H1 (cell line): ENCODE results near the gene IL32. TPM values are rescaled to one million over a fixed set of nuclear protein-coding genes. Genes with fewer than 3 reads are reported as not detected.

ENCODE experiments used
- CTCF ChIA-PET: fragments of 300-600 bp; sonication (Branson Sonifier 250); formaldehyde crosslinking; loops from one replicate; lab custom pipeline; 2021; ENCODE audit not compliant: partially characterized antibody; lab: Charles Lee
- POLR2A ChIA-PET: fragments of 300-600 bp; sonication (Branson Sonifier 250); formaldehyde crosslinking; loops from one replicate; lab custom pipeline; 2021; ENCODE audit warnings: inconsistent platforms; ENCODE audit not compliant: partially characterized antibody; lab: Charles Lee
- DNase-seq, 2 experiments: peaks; one replicate each; pipeline versions ENCODE4 v3.0.0 to v3.0.0-alpha.2; 2010 to 2022; ENCODE audit warnings: low spot score in 2 of 2, low read depth in 1 of 2, mixed read lengths in 1 of 2
- FAIRE-seq: peaks from 2 replicates; lab custom pipeline; 2011; peaks lifted over from hg19 to GRCh38; lab: Jason Lieb, UNC
- H2AFZ ChIP-seq: 2 replicates; pipeline ENCODE4 v1.8.1; 2012; ENCODE audit warnings: low read length, inconsistent platforms
- H2AK5ac ChIP-seq: 2 replicates; pipeline ENCODE4 v1.6.1; 2013; ENCODE audit warnings: low read depth, low read length
- H2BK120ac ChIP-seq: replicated peaks from 2 replicates; pipeline ENCODE3; 2013; ENCODE audit warnings: low read depth, low read length, inconsistent platforms
- H2BK12ac ChIP-seq: 2 replicates; pipeline ENCODE4 v1.6.1; 2013; ENCODE audit warnings: low read depth, low read length
- H2BK15ac ChIP-seq: 2 replicates; pipeline ENCODE4 v1.6.1; 2013; ENCODE audit warnings: low read length
- H2BK20ac ChIP-seq: 2 replicates; pipeline ENCODE4 v1.6.1; 2013; ENCODE audit warnings: low read length
- H2BK5ac ChIP-seq: 2 replicates; pipeline ENCODE4 v1.6.1; 2013; ENCODE audit warnings: low read depth, low read length
- H3K14ac ChIP-seq: 2 replicates; pipeline ENCODE4 v1.6.1; 2013; ENCODE audit warnings: inconsistent platforms; ENCODE audit not compliant: insufficient read length
- H3K18ac ChIP-seq: 2 replicates; pipeline ENCODE4 v1.6.1; 2013; ENCODE audit warnings: low read length; ENCODE audit errors: extremely low read depth
- H3K23ac ChIP-seq: 2 replicates; pipeline ENCODE4 v1.6.1; 2013; ENCODE audit warnings: inconsistent platforms; ENCODE audit not compliant: insufficient read length
- H3K23me2 ChIP-seq: 2 replicates; pipeline ENCODE4 v1.6.1; 2013; ENCODE audit warnings: low read depth, low read length
- H3K27ac ChIP-seq: 2 replicates; pipeline ENCODE4 v1.6.1; 2011; ENCODE audit warnings: low read depth, low read length, inconsistent platforms
- H3K27me3 ChIP-seq, 4 experiments: replicated peaks in 1 of 4; 1 replicate in 1 of 4; 2 replicates in 3 of 4; pipeline versions ENCODE4 v1.6.1 to v1.8.1; 2011 to 2013; ENCODE audit warnings: low read length in 3 of 4, mild to moderate bottlenecking in 3 of 4, inconsistent platforms in 2 of 4, mixed read lengths in 2 of 4, moderate library complexity in 1 of 4; ENCODE audit not compliant: control insufficient read depth in 3 of 4, insufficient read depth in 3 of 4; ENCODE audit errors: extremely low read depth in 1 of 4
- H3K36me3 ChIP-seq, 4 experiments: 2 replicates each; pipeline versions ENCODE4 v1.6.1 to v1.8.1; 2011 to 2013; ENCODE audit warnings: mild to moderate bottlenecking in 4 of 4, low read length in 3 of 4, moderate library complexity in 2 of 4, control low read depth in 1 of 4, inconsistent platforms in 1 of 4; ENCODE audit not compliant: insufficient read depth in 4 of 4, control insufficient read depth in 2 of 4
- H3K4ac ChIP-seq: replicated peaks from 2 replicates; pipeline ENCODE3; 2013; ENCODE audit warnings: low read length, low read depth, mixed read lengths, inconsistent platforms; ENCODE audit not compliant: insufficient read length
- H3K4me1 ChIP-seq, 4 experiments: replicated peaks in 1 of 4; 1 replicate in 1 of 4; 2 replicates in 3 of 4; pipeline versions ENCODE4 v1.6.1 to v1.8.1; 2011 to 2013; ENCODE audit warnings: low read length in 3 of 4, inconsistent platforms in 2 of 4, mixed read lengths in 1 of 4; ENCODE audit not compliant: insufficient read depth in 4 of 4, control insufficient read depth in 3 of 4
- H3K4me2 ChIP-seq, 2 experiments: 2 replicates each; pipeline versions ENCODE4 v1.6.1 to v1.8.1; 2011 to 2013; ENCODE audit warnings: low read depth in 2 of 2, low read length in 2 of 2, control low read depth in 1 of 2, inconsistent platforms in 1 of 2, mild to moderate bottlenecking in 1 of 2; ENCODE audit not compliant: insufficient read depth in 1 of 2
- H3K4me3 ChIP-seq, 4 experiments: fragments of 200-600, 300-600 bp in 1 of 4; sonication (generic), shearing (Covaris generic), sonication (Bioruptor Twin) in 1 of 4; 2 replicates each; pipeline versions ENCODE4 v1.5.1 to v1.8.1; 2011 to 2016; ENCODE audit warnings: low read length in 4 of 4, low read depth in 3 of 4, control low read depth in 2 of 4, inconsistent platforms in 2 of 4, mild to moderate bottlenecking in 2 of 4, mixed read lengths in 1 of 4, moderate library complexity in 1 of 4; ENCODE audit not compliant: insufficient read depth in 2 of 4; ENCODE audit errors: extremely low read depth in 1 of 4
- H3K56ac ChIP-seq: replicated peaks from 2 replicates; pipeline ENCODE3; 2013; ENCODE audit warnings: low read depth, mild to moderate bottlenecking, mixed read lengths, low read length, inconsistent platforms; ENCODE audit not compliant: insufficient read length
- H3K79me1 ChIP-seq: 2 replicates; pipeline ENCODE4 v1.6.1; 2013; ENCODE audit warnings: low read depth, low read length, control low read depth
- H3K79me2 ChIP-seq, 2 experiments: 2 replicates each; pipeline versions ENCODE4 v1.6.1 to v1.8.1; 2012 to 2013; ENCODE audit warnings: low read length in 2 of 2, mild to moderate bottlenecking in 2 of 2, inconsistent platforms in 1 of 2; ENCODE audit not compliant: insufficient read depth in 2 of 2, control insufficient read depth in 1 of 2
- H3K9ac ChIP-seq, 4 experiments: replicated peaks in 1 of 4; 1 replicate in 1 of 4; 2 replicates in 3 of 4; pipeline versions ENCODE4 v1.6.1 to v1.8.1; 2011 to 2013; ENCODE audit warnings: low read depth in 3 of 4, low read length in 3 of 4, control low read depth in 2 of 4, mild to moderate bottlenecking in 2 of 4, moderate library complexity in 2 of 4, inconsistent platforms in 1 of 4; ENCODE audit errors: extremely low read depth in 1 of 4
- H3K9me3 ChIP-seq, 2 experiments: 2 replicates each; pipeline versions ENCODE4 v1.6.1 to v1.8.1; 2012 to 2013; ENCODE audit warnings: mild to moderate bottlenecking in 2 of 2, moderate library complexity in 2 of 2, control low read depth in 1 of 2, inconsistent platforms in 1 of 2, low read depth in 1 of 2, low read length in 1 of 2, mixed read lengths in 1 of 2; ENCODE audit not compliant: insufficient read depth in 2 of 2
- H4K20me1 ChIP-seq, 2 experiments: replicated peaks in 1 of 2; 2 replicates each; pipeline versions ENCODE3 to v1.8.1; 2011 to 2013; ENCODE audit warnings: inconsistent platforms in 2 of 2, low read length in 2 of 2, mild to moderate bottlenecking in 1 of 2; ENCODE audit not compliant: insufficient read depth in 2 of 2, control insufficient read depth in 1 of 2
- H4K5ac ChIP-seq: 2 replicates; pipeline ENCODE4 v1.6.1; 2013; ENCODE audit warnings: low read length, low read depth, mixed read lengths, inconsistent platforms; ENCODE audit not compliant: insufficient read length
- H4K8ac ChIP-seq: 2 replicates; pipeline ENCODE4 v1.8.0; 2013; ENCODE audit warnings: mild to moderate bottlenecking, moderate library complexity, low read length, inconsistent platforms; ENCODE audit not compliant: insufficient read depth; ENCODE audit errors: extremely low read depth
- H4K91ac ChIP-seq: replicated peaks from 2 replicates; pipeline ENCODE3; 2013; ENCODE audit warnings: low read length, mixed read lengths, inconsistent platforms; ENCODE audit not compliant: insufficient read length
- ASH2L ChIP-seq: fragments of 200-600, 300-600 bp; sonication (generic); IDR thresholded peaks from one replicate; pipeline ENCODE4 v1.7.1; 2017; ENCODE audit warnings: low read length
- CHD2 ChIP-seq: IDR thresholded peaks from 2 replicates; pipeline ENCODE4 v1.6.1; 2012; ENCODE audit warnings: low read length, improper control_type of control experiment
- FOSL1 ChIP-seq: IDR thresholded peaks from 2 replicates; pipeline ENCODE4 v1.6.1; 2011; ENCODE audit warnings: mild to moderate bottlenecking, low read depth, low read length, moderate library complexity; ENCODE audit not compliant: insufficient read depth
- GTF2F1 ChIP-seq: IDR thresholded peaks from 2 replicates; pipeline ENCODE4 v1.6.1; 2012; ENCODE audit warnings: low read depth, low read length, improper control_type of control experiment, borderline replicate concordance
- JUND ChIP-seq: IDR thresholded peaks from 2 replicates; pipeline ENCODE4 v1.6.1; 2011; ENCODE audit warnings: mild to moderate bottlenecking, improper control_type of control experiment, low read length
- KDM4A ChIP-seq: IDR thresholded peaks from one replicate; pipeline ENCODE4 v1.7.1; 2012; ENCODE audit warnings: low read depth, mild to moderate bottlenecking, moderate library complexity, low read length, inconsistent platforms; ENCODE audit not compliant: severe bottlenecking
- MAFK ChIP-seq: IDR thresholded peaks from 2 replicates; pipeline ENCODE4 v1.6.1; 2012; ENCODE audit warnings: low read depth, mild to moderate bottlenecking, improper control_type of control experiment, low read length
- PHF8 ChIP-seq: fragments of 200-600 bp; sonication (generic); conservative IDR thresholded peaks from 2 replicates; pipeline ENCODE4 v1.7.1; 2012; ENCODE audit warnings: low read depth, mild to moderate bottlenecking, inconsistent platforms, low read length, moderate library complexity
- POLR2A ChIP-seq, 2 experiments: IDR thresholded peaks; 1 replicate in 1 of 2; 2 replicates in 1 of 2; pipeline ENCODE4 v1.6.1; 2011; ENCODE audit warnings: low read depth in 2 of 2, low read length in 2 of 2, mild to moderate bottlenecking in 2 of 2; ENCODE audit errors: control extremely low read depth in 1 of 2
- RBBP5 ChIP-seq: IDR thresholded peaks from 2 replicates; pipeline ENCODE4 v1.7.1; 2012; ENCODE audit warnings: low read depth, mild to moderate bottlenecking, inconsistent platforms, low read length, moderate library complexity, borderline replicate concordance
- SP2 ChIP-seq: IDR thresholded peaks from 2 replicates; pipeline ENCODE4 v1.6.1; 2012; ENCODE audit warnings: mild to moderate bottlenecking, low read length, inconsistent platforms
- TAF1 ChIP-seq: IDR thresholded peaks from 2 replicates; pipeline ENCODE4 v1.6.1; 2011; ENCODE audit warnings: mild to moderate bottlenecking, low read depth, low read length
- TCF12 ChIP-seq: IDR thresholded peaks from 2 replicates; pipeline ENCODE4 v1.6.1; 2011; ENCODE audit warnings: low read depth, mild to moderate bottlenecking, low read length
- WGBS, 2 experiments: shearing (Covaris generic) in 1 of 2; methylation state at CpG; one replicate each; pipeline versions ENCODE4 v1.1.6 to v1.1.7; 2013 to 2015; ENCODE audit warnings: low lambda C conversion rate in 2 of 2, mixed read lengths in 2 of 2, inconsistent platforms in 1 of 2, low coverage in 1 of 2, missing lambda C conversion rate in 1 of 2; ENCODE audit not compliant: insufficient replicate concordance in 2 of 2, insufficient coverage in 1 of 2, insufficient read length in 1 of 2; ENCODE audit errors: extremely low coverage in 1 of 2, missing lambda C conversion rate in 1 of 2; 5-methylcytosine and 5-hydroxymethylcytosine counted together
- polyA plus RNA-seq, 7 experiments: library from polyadenylated mRNA; depleted of rRNA in 3 of 7; stranded (reverse) in 5 of 7; unstranded in 2 of 7; fragments of >200 nt in 5 of 7; fragments of 200-250 nt in 2 of 7; gene quantifications; 1 replicate in 5 of 7; 2 replicates in 1 of 7; 4 replicates in 1 of 7; pipeline versions ENCODE4 v1.2.1 to v1.2.3, GENCODE V29; 2011 to 2013; ENCODE audit warnings: missing spikeins in 2 of 7, mixed read lengths in 2 of 7
- total RNA-seq: library from RNA; stranded (reverse); fragmentation: NEBNext Ultra II Directional; extraction: Animal tissue kit (Norgen Biotek cat#: 25700); gene quantifications from 2 replicates; pipeline ENCODE4 v1.2.1, GENCODE V29; 2021

IL32 gene
- total and polyA plus RNA-seq, 2 of the 8 experiments (the other 6 are each of a cell fraction or from before 2014, with no cell fraction given) = 2.7 to 5.0 TPM

- no peak overlapping the region for H2AFZ ChIP-seq
- H3K18ac ChIP-seq = no peak overlapping the region
- H3K36me3 ChIP-seq = no peaks in the 10 kb centered on the region
- no peak overlapping the region for H3K9ac ChIP-seq
- H3K79me1 ChIP-seq = no peaks in the 10 kb centered on the region
- peaks cover 6% of the 10 kb centered on the region; the same call in 1 of the 2 replicates for H3K23me2 ChIP-seq
- H2BK15ac ChIP-seq = 0 out of 2 replicates have a peak overlapping the region, but pooled peaks have one; percentile 14
- no peak for DNase-seq
- H2BK12ac ChIP-seq = 0 out of 2 replicates have a peak overlapping the region, but pooled peaks have one; percentile 84
- no peak overlapping the region for H3K27ac ChIP-seq
- no peak overlapping the region for H2BK120ac ChIP-seq
- H3K4ac ChIP-seq = no peak overlapping the region
- peaks cover 4 to 7% of the 10 kb centered on the region in 2 experiments for H4K20me1 ChIP-seq
- H3K4me2 ChIP-seq = no peak overlapping the region
- CTCF ChIA-PET = interaction anchor here (0.6 to 8.3 kb wide), 19 partner anchors 9 to 99 kb away, joined by 3 to 88 read pairs (median 6); partner anchors contain the start of genes ZNF205, ZNF213 and ZSCAN10
- no peak overlapping the region for H3K4me3 ChIP-seq
- no peak overlapping the region for H4K91ac ChIP-seq
- H3K9me3 ChIP-seq = no peaks in the 10 kb centered on the region
- POLR2A ChIA-PET = interaction anchor here (1.0 to 12.7 kb wide), 14 partner anchors 8 to 74 kb away, joined by 3 to 140 read pairs (median 5); partner anchors contain the start of genes CLDN6, CLDN9, HCFC1R1 and THOC6
- no peak overlapping the region for H4K5ac ChIP-seq
- no peak overlapping the region for H3K14ac ChIP-seq
- no peak overlapping the region for H3K56ac ChIP-seq
- no peak for FAIRE-seq
- H3K23ac ChIP-seq = no peak overlapping the region
- H2AK5ac ChIP-seq = no peak overlapping the region
- WGBS, 2 experiments = 84% methylated on average over 14 of the region's 14 CpGs; no CpG with 5 or more reads in 1 of the 2 experiments
- no peaks in the 10 kb centered on the region for H3K79me2 ChIP-seq
- H2BK5ac ChIP-seq = no peak overlapping the region
- no peak overlapping the region for H2BK20ac ChIP-seq
- H3K27me3 ChIP-seq = no peaks in the 10 kb centered on the region; a peak in 1 of 7 replicates
- H3K4me1 ChIP-seq = peaks cover 4 to 16% (median 7%) of the 10 kb centered on the region in 4 experiments; a peak in 6 of 7 replicates
- H4K8ac ChIP-seq = no peak overlapping the region
- TF ChIP-seq TCF12 = no peak
- TF ChIP-seq ASH2L = no peak
- no peak for TF ChIP-seq FOSL1
- no peak for TF ChIP-seq JUND
- no peak for TF ChIP-seq SP2
- no peak for TF ChIP-seq PHF8
- TF ChIP-seq MAFK = no peak
- TF ChIP-seq TAF1 = no peak
- TF ChIP-seq CHD2 = no peak
- TF ChIP-seq RBBP5 = no peak
- TF ChIP-seq POLR2A (IDR thresholded peaks at IDR 0.05; ENCODE audit: control extremely low read depth in 1 of 2, low read depth in 2 of 2, low read length in 2 of 2) = no peak
- TF ChIP-seq GTF2F1 = no peak
- no peak for TF ChIP-seq KDM4A
These were observed 4.9 kb upstream of the IL32 start for GRCh38 chr16:3060339-3061127.
